H9 (cell line): Measurements from ENCODE around the gene MRPS17. TPM values are rescaled to one million over a fixed set of nuclear protein-coding genes. Genes with fewer than 3 reads are reported as not detected.

Experiments used
- DNase-seq: peaks from one replicate; pipeline ENCODE4 v3.0.0-alpha.2; 2017
- H2AFZ ChIP-seq: one replicate; pipeline ENCODE4 v1.6.1; 2013; ENCODE audit warnings: mild to moderate bottlenecking, low read length, control low read depth, moderate library complexity
- H2AK5ac ChIP-seq: 2 replicates; pipeline ENCODE4 v1.6.1; 2013; ENCODE audit warnings: low read length, control low read depth, mixed read lengths; ENCODE audit not compliant: insufficient read length
- H2BK120ac ChIP-seq: one replicate; pipeline ENCODE4 v1.6.1; 2013; ENCODE audit warnings: low read depth, mild to moderate bottlenecking, low read length, control low read depth, inconsistent platforms; ENCODE audit not compliant: poor library complexity, severe bottlenecking
- H2BK12ac ChIP-seq: 2 replicates; pipeline ENCODE4 v1.6.1; 2013; ENCODE audit warnings: low read length, control low read depth, mixed read lengths, low read depth; ENCODE audit not compliant: insufficient read length
- H2BK15ac ChIP-seq: 2 replicates; pipeline ENCODE4 v1.6.1; 2013; ENCODE audit warnings: low read depth, low read length, control low read depth
- H2BK20ac ChIP-seq: one replicate; pipeline ENCODE4 v1.6.1; 2013; ENCODE audit warnings: low read depth, mild to moderate bottlenecking, low read length, control low read depth, inconsistent platforms; ENCODE audit not compliant: poor library complexity, severe bottlenecking
- H2BK5ac ChIP-seq: 2 replicates; pipeline ENCODE4 v1.6.1; 2013; ENCODE audit warnings: low read length, control low read depth, mixed read lengths; ENCODE audit not compliant: insufficient read length
- H3K14ac ChIP-seq: 2 replicates; pipeline ENCODE4 v1.6.1; 2013; ENCODE audit warnings: low read length, control low read depth; ENCODE audit not compliant: insufficient read depth
- H3K18ac ChIP-seq: 2 replicates; pipeline ENCODE4 v1.6.1; 2013; ENCODE audit warnings: low read depth, mild to moderate bottlenecking, mixed read lengths, low read length, control low read depth; ENCODE audit not compliant: insufficient read length
- H3K23ac ChIP-seq: 2 replicates; pipeline ENCODE4 v1.6.1; 2013; ENCODE audit warnings: low read length, control low read depth, mixed read lengths, low read depth; ENCODE audit not compliant: insufficient read length
- H3K23me2 ChIP-seq: 2 replicates; pipeline ENCODE4 v1.6.1; 2013; ENCODE audit warnings: low read depth, mild to moderate bottlenecking, mixed read lengths, low read length, control low read depth; ENCODE audit not compliant: insufficient read length, poor library complexity, severe bottlenecking
- H3K27ac ChIP-seq: 2 replicates; pipeline ENCODE4 v1.5.1; 2013; ENCODE audit warnings: low read length, control low read depth, mixed read lengths, low read depth; ENCODE audit not compliant: insufficient read length
- H3K27me3 ChIP-seq: 2 replicates; pipeline ENCODE4 v1.6.1; 2013; ENCODE audit warnings: low read length, control low read depth, inconsistent platforms; ENCODE audit not compliant: insufficient read depth
- H3K4ac ChIP-seq: 2 replicates; pipeline ENCODE4 v1.6.1; 2013; ENCODE audit warnings: low read depth, mild to moderate bottlenecking, control low read depth, inconsistent platforms, low read length, moderate library complexity
- H3K4me1 ChIP-seq: 2 replicates; pipeline ENCODE4 v1.6.1; 2013; ENCODE audit warnings: low read length, control low read depth, inconsistent platforms; ENCODE audit not compliant: insufficient read depth
- H3K4me2 ChIP-seq: 2 replicates; pipeline ENCODE4 v1.6.1; 2013; ENCODE audit warnings: low read length, control low read depth, mixed read lengths; ENCODE audit not compliant: insufficient read length, insufficient read depth
- H3K56ac ChIP-seq: 2 replicates; pipeline ENCODE4 v1.6.1; 2013; ENCODE audit warnings: low read depth, mild to moderate bottlenecking, mixed read lengths, low read length, control low read depth; ENCODE audit not compliant: insufficient read length
- H3K79me1 ChIP-seq: 2 replicates; pipeline ENCODE4 v1.6.1; 2013; ENCODE audit warnings: low read depth, mild to moderate bottlenecking, moderate library complexity, low read length, control low read depth, inconsistent platforms; ENCODE audit not compliant: insufficient read depth, poor library complexity, severe bottlenecking
- H3K79me2 ChIP-seq: 2 replicates; pipeline ENCODE4 v1.6.1; 2013; ENCODE audit warnings: low read length, control low read depth, inconsistent platforms; ENCODE audit not compliant: insufficient read depth
- H3K9ac ChIP-seq: 2 replicates; pipeline ENCODE4 v1.6.1; 2013; ENCODE audit warnings: low read length, control low read depth, mixed read lengths; ENCODE audit not compliant: insufficient read length; ENCODE audit errors: extremely low read depth
- H3K9me3 ChIP-seq: one replicate; pipeline ENCODE4 v1.6.1; 2013; ENCODE audit warnings: low read depth, low read length, inconsistent platforms; ENCODE audit not compliant: control insufficient read depth
- H3T11ph ChIP-seq: one replicate; pipeline ENCODE4 v1.6.1; 2013; ENCODE audit warnings: mild to moderate bottlenecking, low read length, control low read depth, inconsistent platforms
- H4K20me1 ChIP-seq: one replicate; pipeline ENCODE4 v1.6.1; 2013; ENCODE audit not compliant: control insufficient read depth, insufficient read length, insufficient read depth
- H4K5ac ChIP-seq: 2 replicates; pipeline ENCODE4 v1.6.1; 2013; ENCODE audit warnings: low read depth, mild to moderate bottlenecking, mixed read lengths, low read length, control low read depth; ENCODE audit not compliant: insufficient read length
- H4K8ac ChIP-seq: replicated peaks from 2 replicates; pipeline ENCODE4 v1.6.1; 2013; ENCODE audit warnings: low read length, control low read depth, mixed read lengths, low read depth; ENCODE audit not compliant: insufficient read length
- H4K91ac ChIP-seq: 2 replicates; pipeline ENCODE4 v1.6.1; 2013; ENCODE audit warnings: low read depth, mild to moderate bottlenecking, moderate library complexity, mixed read lengths, low read length, control low read depth; ENCODE audit not compliant: insufficient read length
- H3K27ac Mint-ChIP-seq, 3 experiments: 2 replicates in 2 of 3; 3 replicates in 1 of 3; pipeline ENCODE4 v1.8.0; 2020 to 2021; ENCODE audit warnings: mixed read lengths in 3 of 3, mild to moderate bottlenecking in 1 of 3, moderate library complexity in 1 of 3
- H3K27me3 Mint-ChIP-seq: 2 replicates; pipeline ENCODE4 v1.8.0; 2021; ENCODE audit warnings: low read depth, mild to moderate bottlenecking, moderate library complexity, mixed read lengths
- H3K36me3 Mint-ChIP-seq, 3 experiments: 2 replicates in 2 of 3; 3 replicates in 1 of 3; pipeline ENCODE4 v1.8.0; 2020 to 2021; ENCODE audit warnings: low read depth in 3 of 3, mixed read lengths in 3 of 3; ENCODE audit not compliant: insufficient read depth in 1 of 3
- H3K4me1 Mint-ChIP-seq, 2 experiments: 2 replicates each; pipeline ENCODE4 v1.8.0; 2020; ENCODE audit warnings: mixed read lengths in 2 of 2
- H3K4me3 Mint-ChIP-seq, 2 experiments: 2 replicates in 1 of 2; 3 replicates in 1 of 2; pipeline ENCODE4 v1.8.0; 2020 to 2021; ENCODE audit warnings: mild to moderate bottlenecking in 2 of 2, mixed read lengths in 2 of 2, moderate library complexity in 1 of 2
- H3K9me3 Mint-ChIP-seq, 2 experiments: 2 replicates in 1 of 2; 3 replicates in 1 of 2; pipeline ENCODE4 v1.8.0; 2020; ENCODE audit warnings: mild to moderate bottlenecking in 2 of 2, mixed read lengths in 2 of 2, moderate library complexity in 1 of 2
- WGBS: extraction: QIAGEN DNeasy Blood & Tissue Kit; methylation state at CpG from one replicate; pipeline ENCODE4 v1.1.7; 2013; ENCODE audit warnings: missing lambda C conversion rate, low lambda C conversion rate, mixed read lengths; ENCODE audit not compliant: insufficient read length; ENCODE audit errors: extremely low coverage; 5-methylcytosine and 5-hydroxymethylcytosine counted together
- total RNA-seq: library from RNA; stranded (reverse); gene quantifications from 2 replicates; pipeline ENCODE4 v1.2.1, GENCODE V29; 2021
- TF ChIP-seq, protein P1 (sequence below): fragments of 200-600 bp; sonication (generic); conservative IDR thresholded peaks from 3 replicates; pipeline ENCODE4 v1.8.0; 2021; ENCODE audit warnings: antibody characterized with exemption, mild to moderate bottlenecking

The MRPS17 gene
- total RNA-seq, 1 experiment from 2014 or later, result 28.0 TPM

DNA sequence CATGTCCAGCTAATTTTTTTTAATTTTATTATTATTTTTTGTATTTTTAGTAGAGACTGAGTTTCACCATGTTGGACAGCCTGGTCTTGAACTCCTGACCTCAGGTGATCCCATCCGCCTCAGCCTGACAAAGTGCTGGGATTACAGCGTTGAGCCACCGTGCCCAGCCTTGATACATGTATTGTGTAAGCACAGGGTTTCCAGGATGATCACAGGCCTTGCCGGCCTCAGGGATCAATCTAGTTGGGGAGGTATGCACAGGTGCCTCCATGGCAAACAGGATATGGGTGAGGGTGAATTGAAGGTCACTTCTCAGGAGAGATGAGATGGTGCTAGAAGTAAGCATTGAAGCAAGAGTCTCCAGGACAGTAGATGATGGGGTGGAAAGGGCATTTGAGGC is 5.5 kb downstream of the MRPS17 start:
- H3K27ac Mint-ChIP-seq, result no peak overlapping the region; a peak in 1 of 7 replicates
- TF ChIP-seq, protein P1, sequence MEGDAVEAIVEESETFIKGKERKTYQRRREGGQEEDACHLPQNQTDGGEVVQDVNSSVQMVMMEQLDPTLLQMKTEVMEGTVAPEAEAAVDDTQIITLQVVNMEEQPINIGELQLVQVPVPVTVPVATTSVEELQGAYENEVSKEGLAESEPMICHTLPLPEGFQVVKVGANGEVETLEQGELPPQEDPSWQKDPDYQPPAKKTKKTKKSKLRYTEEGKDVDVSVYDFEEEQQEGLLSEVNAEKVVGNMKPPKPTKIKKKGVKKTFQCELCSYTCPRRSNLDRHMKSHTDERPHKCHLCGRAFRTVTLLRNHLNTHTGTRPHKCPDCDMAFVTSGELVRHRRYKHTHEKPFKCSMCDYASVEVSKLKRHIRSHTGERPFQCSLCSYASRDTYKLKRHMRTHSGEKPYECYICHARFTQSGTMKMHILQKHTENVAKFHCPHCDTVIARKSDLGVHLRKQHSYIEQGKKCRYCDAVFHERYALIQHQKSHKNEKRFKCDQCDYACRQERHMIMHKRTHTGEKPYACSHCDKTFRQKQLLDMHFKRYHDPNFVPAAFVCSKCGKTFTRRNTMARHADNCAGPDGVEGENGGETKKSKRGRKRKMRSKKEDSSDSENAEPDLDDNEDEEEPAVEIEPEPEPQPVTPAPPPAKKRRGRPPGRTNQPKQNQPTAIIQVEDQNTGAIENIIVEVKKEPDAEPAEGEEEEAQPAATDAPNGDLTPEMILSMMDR, result no peak
- Histone ChIP-seq H3K4ac (no peak overlapping the region), H3K79me2 (peaks cover under 1% of the 10 kb centered on the region; the same call in 1 of the 2 replicates), H3K4me1 (no peaks in the 10 kb centered on the region), H2BK15ac (no peak overlapping the region), H2BK120ac (no peak overlapping the region), H3K27me3 (no peaks in the 10 kb centered on the region), H3K9ac (no peak overlapping the region), H4K5ac (no peak overlapping the region), H3K18ac (no peak overlapping the region), H2BK5ac (no peak overlapping the region), H2BK20ac (no peak overlapping the region), H4K8ac (no peak overlapping the region), H3K23ac (no peak overlapping the region), H3K79me1 (no peaks in the 10 kb centered on the region), H3K56ac (no peak overlapping the region), H4K91ac (no peak overlapping the region), H4K20me1 (no peaks in the 10 kb centered on the region), H3K23me2 (no peaks in the 10 kb centered on the region), H3K9me3 (no peaks in the 10 kb centered on the region), H3K4me2 (no peak overlapping the region), H2AK5ac (no peak overlapping the region), H3T11ph (no peak overlapping the region), H3K27ac (no peak overlapping the region), H3K14ac (no peak overlapping the region), H2AFZ (no peak overlapping the region), H2BK12ac (no peak overlapping the region)
- WGBS, result no CpG with 5 or more reads among the region's 4 CpGs
- no peaks in the 10 kb centered on the region; a peak in 2 of 5 replicates for H3K9me3 Mint-ChIP-seq
- H3K36me3 Mint-ChIP-seq, result peaks cover 20 to 32% (median 22%) of the 10 kb centered on the region in 3 experiments; a peak in 6 of 7 replicates
- peaks cover 9% of the 10 kb centered on the region for H3K27me3 Mint-ChIP-seq
- H3K4me1 Mint-ChIP-seq, result peaks cover 3 to 7% of the 10 kb centered on the region in 2 experiments; a peak in 3 of 4 replicates
- DNase-seq, result no peak
- H3K4me3 Mint-ChIP-seq, result no peak overlapping the region; a peak in 1 of 5 replicates
